GM19025 (cell line): ENCODE data around the gene PRKAR1B.
"Not testable (repeated sequence)": the region's sequence is repeated elsewhere in the genome, so short reads cannot be mapped to it uniquely, and the experiment has no call there.

Source experiments
- ATAC-seq: cut with Tn5 transposase; IDR thresholded peaks from one replicate; pipeline ENCODE4 v1.9.1; 2021; ENCODE audit warnings: mild to moderate bottlenecking, low read depth, moderate library complexity; ENCODE audit not compliant: unreplicated experiment

The PRKAR1B gene

GRCh38 chr7:757741-758163 lies 30.7 kb upstream of the PRKAR1B start:
- no peak for ATAC-seq

- no peak for ATAC-seq
Observed at GRCh38 chr7:756928-757560, 30.0 kb upstream of the PRKAR1B start.

- ATAC-seq: no peak
Observed at GRCh38 chr7:756231-756927, 29.3 kb upstream of the PRKAR1B start.

- ATAC-seq: no peak
Observed at GRCh38 chr7:755413-755805, 28.3 kb upstream of the PRKAR1B start.

- no peak for ATAC-seq
Observed at GRCh38 chr7:754531-755412, 27.7 kb upstream of the PRKAR1B start.

GRCh38 chr7:753190-753589 lies 26.1 kb upstream of the PRKAR1B start:
- ATAC-seq: no peak

- ATAC-seq: not testable (repeated sequence)
Observed at GRCh38 chr7:752256-752655, 25.2 kb upstream of the PRKAR1B start.

- ATAC-seq: no peak
Observed at GRCh38 chr7:751826-752225, 24.7 kb upstream of the PRKAR1B start.

GRCh38 chr7:750111-750905 lies 23.2 kb upstream of the PRKAR1B start:
- no peak for ATAC-seq

- no peak for ATAC-seq
Observed at GRCh38 chr7:749140-749551, 22.1 kb upstream of the PRKAR1B start.

GRCh38 chr7:748446-748845 lies 21.4 kb upstream of the PRKAR1B start:
- ATAC-seq: no peak

- ATAC-seq: no peak
Observed at GRCh38 chr7:747186-747585, 20.1 kb upstream of the PRKAR1B start.

- ATAC-seq: no peak
Observed at GRCh38 chr7:746155-747061, 19.3 kb upstream of the PRKAR1B start.

GRCh38 chr7:745431-746154 lies 18.5 kb upstream of the PRKAR1B start:
- ATAC-seq: no peak

- ATAC-seq: no peak
Observed at GRCh38 chr7:744854-745430, 17.9 kb upstream of the PRKAR1B start.

GRCh38 chr7:744128-744520 lies 17.0 kb upstream of the PRKAR1B start:
- ATAC-seq: not testable (repeated sequence)

- ATAC-seq: not testable (repeated sequence)
Observed at GRCh38 chr7:743341-744127, 16.5 kb upstream of the PRKAR1B start.

GRCh38 chr7:742791-743190 lies 15.7 kb upstream of the PRKAR1B start:
- ATAC-seq: no peak
